Measurements from ENCODE around the gene WASL.
"Not testable (repeated sequence)": the region's sequence is repeated elsewhere in the genome, so short reads cannot be mapped to it uniquely, and the experiment has no call there.

Gene WASL

GRCh38 chr7:123732413-123733091 is 16.3 kb downstream of the WASL start:
- H3K9me3 Mint-ChIP-seq: peaks cover 23% of the 10 kb centered on the region
- H3K4me1 Mint-ChIP-seq (ENCODE audit: low read depth): peaks cover 43% of the 10 kb centered on the region
- no peak overlapping the region for H3K27ac Mint-ChIP-seq
- no peak overlapping the region for H3K4me3 Mint-ChIP-seq
- H3K36me3 Mint-ChIP-seq (ENCODE audit: low read depth): peaks cover 69% of the 10 kb centered on the region
- DNase-seq: no peak
- no peaks in the 10 kb centered on the region for H3K27me3 Mint-ChIP-seq

- Mint-ChIP-seq H3K4me3 (no peak overlapping the region), H3K27me3 (no peaks in the 10 kb centered on the region), H3K27ac (no peak overlapping the region), H3K9me3 (peaks cover 14% of the 10 kb centered on the region), H3K4me1 (ENCODE audit: low read depth) (peaks cover 62% of the 10 kb centered on the region), H3K36me3 (ENCODE audit: low read depth) (peaks cover 44% of the 10 kb centered on the region)
- DNase-seq: no peak
These were observed 19.6 kb downstream of the WASL start for GRCh38 chr7:123729218-123729578.

- H3K27ac Mint-ChIP-seq: no peak overlapping the region
These were observed 21.5 kb downstream of the WASL start for GRCh38 chr7:123727071-123727837.

GRCh38 chr7:123725586-123726171 is 23.1 kb downstream of the WASL start:
- Mint-ChIP-seq H3K27me3 (no peaks in the 10 kb centered on the region), H3K9me3 (no peaks in the 10 kb centered on the region), H3K27ac (no peak overlapping the region), H3K4me1 (ENCODE audit: low read depth) (peaks cover 56% of the 10 kb centered on the region), H3K36me3 (ENCODE audit: low read depth) (peaks cover 19% of the 10 kb centered on the region), H3K4me3 (no peak overlapping the region)
- no peak for DNase-seq

More at GRCh38 chr7:123727071-123727837, 21.5 kb downstream of the WASL start:
- H3K27me3 Mint-ChIP-seq: no peaks in the 10 kb centered on the region
- no peak overlapping the region for H3K4me3 Mint-ChIP-seq
- peaks cover 25% of the 10 kb centered on the region for H3K36me3 Mint-ChIP-seq (ENCODE audit: low read depth)
- H3K4me1 Mint-ChIP-seq (ENCODE audit: low read depth): peaks cover 56% of the 10 kb centered on the region
- H3K9me3 Mint-ChIP-seq: peaks cover under 1% of the 10 kb centered on the region
- no peak for DNase-seq

- Mint-ChIP-seq H3K4me1 (ENCODE audit: low read depth) (peaks cover 61% of the 10 kb centered on the region), H3K27me3 (no peaks in the 10 kb centered on the region), H3K9me3 (no peaks in the 10 kb centered on the region), H3K36me3 (ENCODE audit: low read depth) (peaks cover 15% of the 10 kb centered on the region), H3K4me3 (no peak overlapping the region), H3K27ac (no peak overlapping the region)
- no peak for DNase-seq
These were observed 24.0 kb downstream of the WASL start for GRCh38 chr7:123724817-123725253.

- no peak for DNase-seq
- Mint-ChIP-seq H3K9me3 (no peaks in the 10 kb centered on the region), H3K4me3 (no peak overlapping the region), H3K4me1 (ENCODE audit: low read depth) (peaks cover 70% of the 10 kb centered on the region), H3K27ac (no peak overlapping the region), H3K36me3 (ENCODE audit: low read depth) (peaks cover 13% of the 10 kb centered on the region), H3K27me3 (no peaks in the 10 kb centered on the region)
These were observed 24.9 kb downstream of the WASL start for GRCh38 chr7:123723913-123724312.

- not testable (repeated sequence) for H3K27ac Mint-ChIP-seq, H3K9me3 Mint-ChIP-seq, H3K4me3 Mint-ChIP-seq, H3K27me3 Mint-ChIP-seq, DNase-seq
- peaks cover 13% of the 10 kb centered on the region for H3K36me3 Mint-ChIP-seq (ENCODE audit: low read depth)
- H3K4me1 Mint-ChIP-seq (ENCODE audit: low read depth): peaks cover 66% of the 10 kb centered on the region
These were observed 28.3 kb downstream of the WASL start for GRCh38 chr7:123720527-123720926.

- peak overlapping the region; percentile 30 for H3K27ac Mint-ChIP-seq
- H3K9me3 Mint-ChIP-seq: no peaks in the 10 kb centered on the region
- peaks cover 13% of the 10 kb centered on the region for H3K36me3 Mint-ChIP-seq (ENCODE audit: low read depth)
- DNase-seq: no peak
- H3K4me1 Mint-ChIP-seq (ENCODE audit: low read depth): peaks cover 69% of the 10 kb centered on the region
- no peak overlapping the region for H3K4me3 Mint-ChIP-seq
- no peaks in the 10 kb centered on the region for H3K27me3 Mint-ChIP-seq
These were observed 29.5 kb downstream of the WASL start for GRCh38 chr7:123719197-123719721.

GRCh38 chr7:123718773-123719172 is 30.0 kb downstream of the WASL start:
- Mint-ChIP-seq H3K27ac (no peak overlapping the region), H3K4me1 (ENCODE audit: low read depth) (peaks cover 66% of the 10 kb centered on the region)

GRCh38 chr7:123717689-123718088 is 31.1 kb downstream of the WASL start:
- no peaks in the 10 kb centered on the region for H3K27me3 Mint-ChIP-seq
- H3K9me3 Mint-ChIP-seq: no peaks in the 10 kb centered on the region
- H3K27ac Mint-ChIP-seq: no peak overlapping the region
- peaks cover 70% of the 10 kb centered on the region for H3K4me1 Mint-ChIP-seq (ENCODE audit: low read depth)
- H3K4me3 Mint-ChIP-seq: no peak overlapping the region
- no peak for DNase-seq
- peaks cover 13% of the 10 kb centered on the region for H3K36me3 Mint-ChIP-seq (ENCODE audit: low read depth)

More at GRCh38 chr7:123718773-123719172, 30.0 kb downstream of the WASL start:
- Mint-ChIP-seq H3K4me3 (no peak overlapping the region), H3K9me3 (no peaks in the 10 kb centered on the region), H3K36me3 (ENCODE audit: low read depth) (peaks cover 13% of the 10 kb centered on the region), H3K27me3 (no peaks in the 10 kb centered on the region)
- no peak for DNase-seq

GRCh38 chr7:123716877-123717276 is 31.9 kb downstream of the WASL start:
- no peaks in the 10 kb centered on the region for H3K27me3 Mint-ChIP-seq
- no peak for DNase-seq
- H3K9me3 Mint-ChIP-seq: no peaks in the 10 kb centered on the region
- H3K4me1 Mint-ChIP-seq (ENCODE audit: low read depth): peaks cover 76% of the 10 kb centered on the region
- no peak overlapping the region for H3K27ac Mint-ChIP-seq
- no peak overlapping the region for H3K4me3 Mint-ChIP-seq
- peaks cover 13% of the 10 kb centered on the region for H3K36me3 Mint-ChIP-seq (ENCODE audit: low read depth)

GRCh38 chr7:123715799-123716198 is 33.0 kb downstream of the WASL start:
- Mint-ChIP-seq H3K36me3 (ENCODE audit: low read depth) (peaks cover 13% of the 10 kb centered on the region), H3K4me3 (no peak overlapping the region), H3K27me3 (no peaks in the 10 kb centered on the region), H3K4me1 (ENCODE audit: low read depth) (peaks cover 79% of the 10 kb centered on the region), H3K27ac (no peak overlapping the region), H3K9me3 (no peaks in the 10 kb centered on the region)
- DNase-seq: no peak

- Mint-ChIP-seq H3K36me3 (ENCODE audit: low read depth) (peaks cover 13% of the 10 kb centered on the region), H3K4me1 (ENCODE audit: low read depth) (peaks cover 81% of the 10 kb centered on the region)
- no peak for DNase-seq
These were observed 33.6 kb downstream of the WASL start for GRCh38 chr7:123715198-123715597.

GRCh38 chr7:123714296-123715080 is 34.3 kb downstream of the WASL start:
- H3K36me3 Mint-ChIP-seq (ENCODE audit: low read depth): peaks cover 13% of the 10 kb centered on the region
- no peak for DNase-seq
- peaks cover 74% of the 10 kb centered on the region for H3K4me1 Mint-ChIP-seq (ENCODE audit: low read depth)
- no peaks in the 10 kb centered on the region for H3K27me3 Mint-ChIP-seq
- peak overlapping the region; percentile 22 for H3K27ac Mint-ChIP-seq
- H3K9me3 Mint-ChIP-seq: no peaks in the 10 kb centered on the region
- H3K4me3 Mint-ChIP-seq: no peak overlapping the region

More at GRCh38 chr7:123715198-123715597, 33.6 kb downstream of the WASL start:
- no peak overlapping the region for H3K4me3 Mint-ChIP-seq
- H3K9me3 Mint-ChIP-seq: no peaks in the 10 kb centered on the region
- peak overlapping the region; percentile 22 for H3K27ac Mint-ChIP-seq
- H3K27me3 Mint-ChIP-seq: no peaks in the 10 kb centered on the region
